Endothelial cell of umbilical vein (primary cell): ENCODE results near the gene SLC38A6. TPM values are rescaled to one million over a fixed set of nuclear protein-coding genes. Genes with fewer than 3 reads are reported as not detected.

Source experiments
- Bru-seq: library from RNA; stranded (reverse); fragments of 400-500 nt; gene quantifications from one replicate; lab custom pipeline; 2021; lab: Mats Ljungman, UMichigan
- BruChase-seq, 2 experiments: library from RNA; stranded (reverse); fragments of 400-500 nt; gene quantifications; one replicate each; lab custom pipeline; 2021; lab: Mats Ljungman, UMichigan
- BruUV-seq: library from RNA; stranded (reverse); fragments of 400-500 nt; replicated peaks from 2 replicates; lab custom pipeline; 2021; lab: Mats Ljungman, UMichigan
- CTCF ChIA-PET: fragments of 300-600, 350-600 bp; sonication (Branson Sonifier 250); formaldehyde crosslinking; loops from one replicate; lab custom pipeline; 2021; ENCODE audit warnings: antibody characterized with exemption, inconsistent platforms; lab: Charles Lee
- POLR2A ChIA-PET: fragments of 300-600, 350-600 bp; sonication (Branson Sonifier 250); formaldehyde crosslinking; loops from one replicate; lab custom pipeline; 2021; ENCODE audit warnings: antibody characterized with exemption, inconsistent platforms; lab: Charles Lee
- DNase-seq: peaks from one replicate; pipeline ENCODE4 v3.0.0-alpha.2; 2011; ENCODE audit warnings: low read depth, low spot score
- FAIRE-seq: peaks from 2 replicates; lab custom pipeline; 2011; peaks lifted over from hg19 to GRCh38; lab: Jason Lieb, UNC
- H2AFZ ChIP-seq: 2 replicates; pipeline ENCODE4 v1.6.0; 2012; ENCODE audit warnings: low read depth, low read length, control low read depth, inconsistent platforms
- H3K27ac ChIP-seq: 2 replicates; pipeline ENCODE4 v1.5.1; 2011; ENCODE audit warnings: low read depth, mild to moderate bottlenecking, control low read depth, low read length, moderate library complexity; ENCODE audit not compliant: insufficient read depth
- H3K27me3 ChIP-seq, 2 experiments: 2 replicates each; pipeline versions ENCODE4 v1.6.0 to v1.6.1; 2011; ENCODE audit warnings: low read length in 2 of 2, mixed read lengths in 1 of 2; ENCODE audit not compliant: control insufficient read depth in 2 of 2, insufficient read depth in 2 of 2
- H3K36me3 ChIP-seq, 2 experiments: 2 replicates in 1 of 2; 3 replicates in 1 of 2; pipeline ENCODE4 v1.5.1; 2011; ENCODE audit warnings: low read length in 2 of 2, mild to moderate bottlenecking in 1 of 2, moderate library complexity in 1 of 2; ENCODE audit not compliant: control insufficient read depth in 2 of 2, insufficient read depth in 2 of 2; ENCODE audit errors: extremely low read depth in 1 of 2
- H3K4me1 ChIP-seq: 3 replicates; pipeline ENCODE4 v1.5.1; 2011; ENCODE audit warnings: mild to moderate bottlenecking, low read length; ENCODE audit not compliant: control insufficient read depth, insufficient read depth; ENCODE audit errors: extremely low read depth
- H3K4me2 ChIP-seq: 2 replicates; pipeline ENCODE4 v1.6.1; 2011; ENCODE audit warnings: low read length, control low read depth, mixed read lengths; ENCODE audit not compliant: insufficient read depth
- H3K4me3 ChIP-seq, 3 experiments: fragments of 200-600 bp in 1 of 3; sonication (generic), shearing (Covaris generic) in 1 of 3; replicated peaks in 1 of 3; 2 replicates each; pipeline ENCODE4 v1.5.1; 2011 to 2016; ENCODE audit warnings: control low read depth in 3 of 3, low read length in 3 of 3, mild to moderate bottlenecking in 2 of 3, inconsistent platforms in 1 of 3, low read depth in 1 of 3, moderate library complexity in 1 of 3; ENCODE audit not compliant: insufficient read depth in 1 of 3
- H3K79me2 ChIP-seq: 2 replicates; pipeline ENCODE4 v1.6.0; 2012; ENCODE audit warnings: low read length, inconsistent platforms; ENCODE audit not compliant: control insufficient read depth, insufficient read depth
- H3K9ac ChIP-seq: replicated peaks from 2 replicates; pipeline ENCODE3; 2011; ENCODE audit warnings: low read length, control low read depth; ENCODE audit not compliant: insufficient read depth; ENCODE audit errors: extremely low read depth
- H3K9me1 ChIP-seq: replicated peaks from 3 replicates; pipeline ENCODE4 v1.6.0; 2011; ENCODE audit warnings: mild to moderate bottlenecking, low read length; ENCODE audit not compliant: control insufficient read depth, insufficient read depth; ENCODE audit errors: extremely low read depth
- H3K9me3 ChIP-seq: replicated peaks from 2 replicates; pipeline ENCODE4 v1.5.1; 2012; ENCODE audit warnings: low read length, inconsistent platforms; ENCODE audit not compliant: control insufficient read depth, insufficient read depth
- H4K20me1 ChIP-seq: replicated peaks from 2 replicates; pipeline ENCODE3; 2011; ENCODE audit warnings: mild to moderate bottlenecking, low read length; ENCODE audit not compliant: control insufficient read depth, insufficient read depth; ENCODE audit errors: extremely low read depth
- EZH2 ChIP-seq: IDR thresholded peaks from 2 replicates; pipeline ENCODE4 v1.6.1; 2012; ENCODE audit warnings: borderline replicate concordance, low read depth, mild to moderate bottlenecking, moderate library complexity, low read length, inconsistent platforms; ENCODE audit not compliant: severe bottlenecking
- FOS ChIP-seq: IDR thresholded peaks from 2 replicates; pipeline ENCODE4 v1.6.1; 2011; ENCODE audit warnings: mild to moderate bottlenecking, low read length, moderate library complexity, borderline replicate concordance; ENCODE audit not compliant: insufficient read depth
- JUN ChIP-seq: IDR thresholded peaks from 2 replicates; pipeline ENCODE4 v1.6.1; 2011; ENCODE audit warnings: borderline replicate concordance, low read depth; ENCODE audit not compliant: insufficient read length, insufficient read depth
- MAX ChIP-seq: IDR thresholded peaks from 2 replicates; pipeline ENCODE4 v1.6.1; 2011; ENCODE audit not compliant: insufficient read depth, insufficient read length
- MYC ChIP-seq: IDR thresholded peaks from one replicate; pipeline ENCODE4 v1.6.1; 2011; ENCODE audit warnings: mild to moderate bottlenecking, low read depth, low read length
- POLR2A ChIP-seq: IDR thresholded peaks from 2 replicates; pipeline ENCODE4 v1.6.1; 2012; ENCODE audit warnings: low read depth, mild to moderate bottlenecking, control low read depth, low read length
- POLR2AphosphoS5 ChIP-seq: IDR thresholded peaks from 2 replicates; pipeline ENCODE4 v1.6.1; 2012; ENCODE audit warnings: low read depth, mild to moderate bottlenecking, control low read depth, low read length, moderate library complexity; ENCODE audit not compliant: insufficient read depth
- dilution Hi-C: fragments of 300-500 bp; cut with MboI; formaldehyde crosslinking; loops from one replicate; pipeline ENCODE4 v1.15.0; 2019; ENCODE audit warnings: low sequenced_read_pairs; ENCODE audit not compliant: extremely low pct_ligation_motif_present
- intact Hi-C: fragments of 100-400 bp; cut with micrococcal nuclease; formaldehyde crosslinking; loops from one replicate; pipeline ENCODE4 v1.10.0; 2022
- long read RNA-seq: library from polyadenylated mRNA; stranded (forward); transcript quantifications from one replicate; pipeline ENCODE4 v2.0.0, GENCODE V29; 2021
- polyA minus RNA-seq, 3 experiments: library from RNA; depleted of rRNA, polyadenylated mRNA; stranded (reverse); fragments of >200 nt; gene quantifications; 1 replicate in 1 of 3; 2 replicates in 2 of 3; pipeline ENCODE4 v1.2.3, GENCODE V29; 2011
- polyA plus RNA-seq, 4 experiments: library from polyadenylated mRNA; depleted of rRNA in 3 of 4; stranded (reverse) in 3 of 4; unstranded in 1 of 4; fragments of >200 nt; gene quantifications; 2 replicates each; pipeline versions ENCODE4 v1.2.1 to v1.2.3, GENCODE V29; 2011 to 2012; ENCODE audit warnings: missing spikeins in 1 of 4
- total RNA-seq: library from RNA; stranded (reverse); gene quantifications from 2 replicates; pipeline ENCODE4 v1.2.3, GENCODE V29; 2021

Gene SLC38A6
- 21.6 and 24.6 TPM in 2 replicates for total RNA-seq
- 14.0 and 17.3 TPM in 2 replicates for polyA plus RNA-seq
- polyA plus RNA-seq (2011; cell fraction: cytosol; rRNA removed): 9.4 and 9.6 TPM in 2 replicates
- polyA plus RNA-seq (2011; cell fraction: nucleus; rRNA removed): 25.4 and 30.0 TPM in 2 replicates
- polyA plus RNA-seq (2012): 12.4 and 13.6 TPM in 2 replicates
- polyA minus RNA-seq: 34.2 and 53.5 TPM in 2 replicates
- 4.0 TPM for polyA minus RNA-seq (2011; cell fraction: cytosol; rRNA and poly(A)+ RNA removed)
- polyA minus RNA-seq (2011; cell fraction: nucleus; rRNA and poly(A)+ RNA removed): 52.1 and 78.5 TPM in 2 replicates
- percentile 82 among the genes with signal in this experiment for Bru-seq, nascent RNA
- percentile 70 among the genes with signal in this experiment for BruChase-seq, experiment 1, labeled RNA remaining after a 6-hour chase
- BruChase-seq, experiment 2, labeled RNA remaining after a 2-hour chase: percentile 87 among the genes with signal in this experiment
- long read RNA-seq, transcript SLC38A6-201 (16 exons, 1,688 nt): major isoform, 18 of 49 reads
- long read RNA-seq, partial matches to known transcripts: 2 of 49 reads
- long read RNA-seq, other reads (novel, unspliced or antisense): 23 of 49 reads

GRCh38 chr14:60980811-60981632 is at the start of gene SLC38A6, which contains the start of gene TRMT5:
SLC38A6 (plus strand) TSS chr14:60981245; CDS start chr14:60981278, 33 bp downstream.
TRMT5 (minus strand) TSS chr14:60981079; CDS start chr14:60980973, 106 bp downstream.
- BruUV-seq: TSS peak; percentile 51
- H3K79me2 ChIP-seq: peaks cover 24% of the 10 kb centered on the region
- DNase-seq (peak; percentile 98), FAIRE-seq (peak; percentile 91)
- no peaks in the 10 kb centered on the region for H4K20me1 ChIP-seq
- peak within 1 kb of the TSS; percentile 27 to 72 (median 61) for H3K4me3 ChIP-seq
- peak within 1 kb of the TSS; percentile 63 for H2AFZ ChIP-seq
- H3K9me3 ChIP-seq: no peaks in the 10 kb centered on the region
- H3K9ac ChIP-seq: peak within 1 kb of the TSS; percentile 96
- H3K9me1 ChIP-seq: no peaks in the 10 kb centered on the region
- POLR2A ChIA-PET: interaction anchor here (1.1 to 1.6 kb wide), 5 partner anchors 16 to 258 kb away, joined by 4 to 5 read pairs (median 4); no protein-coding TSS in a partner anchor
- CTCF ChIA-PET: interaction anchor here (0.6 to 3.1 kb wide), 13 partner anchors 15 to 356 kb away, joined by 3 to 16 read pairs (median 3); partner anchors contain the start of gene SIX4
- peaks cover under 1 to 5% of the 10 kb centered on the region in 2 experiments for H3K36me3 ChIP-seq
- peaks cover 46% of the 10 kb centered on the region for H3K4me1 ChIP-seq
- H3K27ac ChIP-seq: peak within 1 kb of the TSS; percentile 83
- no peaks in the 10 kb centered on the region for H3K27me3 ChIP-seq
- H3K4me2 ChIP-seq: peak within 1 kb of the TSS; percentile 89
- dilution Hi-C loops: no loop called here
- intact Hi-C loops: loop anchor here (1.0 to 5.0 kb wide), 10 partner anchors 44 to 356 kb away; partner anchors contain the start of gene MNAT1
- TF ChIP-seq FOS (no peak), JUN (peak; percentile 71), MYC (peak; percentile 62), POLR2A (peak; percentile 51), POLR2AphosphoS5 (peak; percentile 36), MAX (peak; percentile 38), EZH2 (no peak)
